ENCODE measurements around the gene ABCG5. TPM values are rescaled to one million over a fixed set of nuclear protein-coding genes. Genes with fewer than 3 reads are reported as not detected.

The ABCG5 gene
- not detected in 5 replicates for total RNA-seq (2022; extraction: Qiagen RNA extraction; ENCODE audit: low read depth)

GRCh38 chr2:43838560-43839267, at the start of gene ABCG5, which contains the start of gene ABCG8:
Gene ABCG5 (minus strand): TSS chr2:43838839. CDS start chr2:43838679, 160 bp downstream.
Gene ABCG8 (plus strand): TSS chr2:43838971. CDS start chr2:43839054, 83 bp downstream.

GRCh38 chr2:43773876-43774613, 64.6 kb downstream of the ABCG5 start, which contains the start of gene DYNC2LI1:
Gene DYNC2LI1 (plus strand): TSS chr2:43774039. CDS start chr2:43774139, 100 bp downstream.

Other genes starting within 250 kb of the ABCG5 start
- 16.2 to 21.6 TPM (median 20.1 TPM) in 5 replicates for gene THADA, start 242.8 kb downstream of the ABCG5 start, total RNA-seq (2022; extraction: Qiagen RNA extraction; ENCODE audit: low read depth)
- gene PLEKHH2, start 201.6 kb downstream of the ABCG5 start, total RNA-seq (2022; extraction: Qiagen RNA extraction; ENCODE audit: low read depth): 1.3 to 2.3 TPM (median 2.0 TPM) in 5 replicates
- gene C1GALT1C1L, start 162.4 kb downstream of the ABCG5 start, total RNA-seq (2022; extraction: Qiagen RNA extraction; ENCODE audit: low read depth): 1.8 to 3.0 TPM (median 2.6 TPM) in 5 replicates
- gene DYNC2LI1, start 64.8 kb downstream of the ABCG5 start, total RNA-seq (2022; extraction: Qiagen RNA extraction; ENCODE audit: low read depth): 12.2 to 19.5 TPM (median 16.8 TPM) in 5 replicates
- gene ABCG8, start 132 bp upstream of the ABCG5 start, total RNA-seq (2022; extraction: Qiagen RNA extraction; ENCODE audit: low read depth): not detected in 5 replicates
- gene LRPPRC, start 157.2 kb upstream of the ABCG5 start, total RNA-seq (2022; extraction: Qiagen RNA extraction; ENCODE audit: low read depth): 82.3 to 114 TPM (median 96.5 TPM) in 5 replicates